ENCODE measurements around the gene ZNF445.

The ZNF445 gene

DNA sequence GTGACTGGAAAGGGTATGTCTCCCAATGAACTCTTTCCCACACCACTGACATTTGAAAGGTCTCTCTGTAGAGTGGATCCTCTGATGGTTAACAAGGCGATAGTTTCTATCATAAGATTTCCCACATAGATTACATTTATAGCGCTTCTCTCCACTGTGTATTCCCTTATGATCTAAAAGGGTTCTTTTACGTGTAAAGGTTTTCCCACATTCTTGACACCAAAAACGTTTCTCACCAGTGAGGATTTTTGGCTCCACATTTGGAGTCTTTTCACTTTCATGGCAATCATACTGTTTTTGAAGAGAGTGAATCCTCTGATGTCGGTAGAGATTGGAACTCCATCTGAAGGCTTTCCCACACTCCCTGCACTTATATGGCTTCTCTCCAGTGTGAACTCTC, 30.5 kb downstream of the ZNF445 start:
- Histone ChIP-seq H3K9me3 (ENCODE audit: control insufficient read depth, insufficient read depth, low read length) (no peaks in the 10 kb centered on the region), H3K4me1 (ENCODE audit: control insufficient read depth, insufficient read depth, low read length) (no peaks in the 10 kb centered on the region), H3K36me3 (ENCODE audit: control insufficient read depth, insufficient read depth, low read length) (peaks cover 45% of the 10 kb centered on the region), H3K9ac (ENCODE audit: low read depth, low read length) (no peak overlapping the region), H3K4me3 (ENCODE audit: low read depth, low read length) (no peak overlapping the region), H3K27me3 (ENCODE audit: control insufficient read depth, insufficient read depth, low read length) (no peaks in the 10 kb centered on the region)

GRCh38 chr3:44445786-44446185, 31.7 kb downstream of the ZNF445 start:
- no peak overlapping the region for H3K4me3 ChIP-seq (ENCODE audit: low read depth, low read length)
- peaks cover 45% of the 10 kb centered on the region for H3K36me3 ChIP-seq (ENCODE audit: control insufficient read depth, insufficient read depth, low read length)
- no peaks in the 10 kb centered on the region for H3K4me1 ChIP-seq (ENCODE audit: control insufficient read depth, insufficient read depth, low read length)
- H3K9me3 ChIP-seq (ENCODE audit: control insufficient read depth, insufficient read depth, low read length), result no peaks in the 10 kb centered on the region
- no peak overlapping the region for H3K9ac ChIP-seq (ENCODE audit: low read depth, low read length)
- H3K27me3 ChIP-seq (ENCODE audit: control insufficient read depth, insufficient read depth, low read length), result no peaks in the 10 kb centered on the region

- Histone ChIP-seq H3K36me3 (ENCODE audit: control insufficient read depth, insufficient read depth, low read length) (peaks cover 39% of the 10 kb centered on the region), H3K9me3 (ENCODE audit: control insufficient read depth, insufficient read depth, low read length) (no peaks in the 10 kb centered on the region), H3K9ac (ENCODE audit: low read depth, low read length) (no peak overlapping the region), H3K4me1 (ENCODE audit: control insufficient read depth, insufficient read depth, low read length) (no peaks in the 10 kb centered on the region), H3K27me3 (ENCODE audit: control insufficient read depth, insufficient read depth, low read length) (no peaks in the 10 kb centered on the region), H3K4me3 (ENCODE audit: low read depth, low read length) (no peak overlapping the region)
Measured at GRCh38 chr3:44444896-44445691, 32.4 kb downstream of the ZNF445 start.

DNA sequence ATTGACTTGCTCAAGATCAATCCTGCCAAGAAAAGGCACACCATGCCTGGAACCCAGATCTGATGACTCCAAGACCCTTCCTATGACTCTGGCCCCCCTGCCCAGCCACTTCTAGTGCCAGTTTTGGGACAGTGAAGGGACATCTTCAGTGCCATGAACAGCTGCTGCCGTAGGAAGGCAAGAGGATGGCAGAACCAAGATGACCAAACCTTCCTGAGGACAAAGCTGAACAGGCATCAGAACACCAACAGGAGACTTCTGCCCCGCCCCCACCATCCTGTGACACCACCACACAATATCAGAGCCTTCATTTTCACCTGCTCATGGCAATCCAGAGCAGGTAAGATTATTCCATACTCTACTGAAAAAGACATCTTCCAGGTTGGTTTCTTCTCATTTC, 33.0 kb downstream of the ZNF445 start:
- H3K36me3 ChIP-seq (ENCODE audit: control insufficient read depth, insufficient read depth, low read length), result peaks cover 34% of the 10 kb centered on the region
- no peaks in the 10 kb centered on the region for H3K4me1 ChIP-seq (ENCODE audit: control insufficient read depth, insufficient read depth, low read length)
- H3K9ac ChIP-seq (ENCODE audit: low read depth, low read length), result no peak overlapping the region
- no peaks in the 10 kb centered on the region for H3K9me3 ChIP-seq (ENCODE audit: control insufficient read depth, insufficient read depth, low read length)
- no peaks in the 10 kb centered on the region for H3K27me3 ChIP-seq (ENCODE audit: control insufficient read depth, insufficient read depth, low read length)
- no peak overlapping the region for H3K4me3 ChIP-seq (ENCODE audit: low read depth, low read length)

DNA sequence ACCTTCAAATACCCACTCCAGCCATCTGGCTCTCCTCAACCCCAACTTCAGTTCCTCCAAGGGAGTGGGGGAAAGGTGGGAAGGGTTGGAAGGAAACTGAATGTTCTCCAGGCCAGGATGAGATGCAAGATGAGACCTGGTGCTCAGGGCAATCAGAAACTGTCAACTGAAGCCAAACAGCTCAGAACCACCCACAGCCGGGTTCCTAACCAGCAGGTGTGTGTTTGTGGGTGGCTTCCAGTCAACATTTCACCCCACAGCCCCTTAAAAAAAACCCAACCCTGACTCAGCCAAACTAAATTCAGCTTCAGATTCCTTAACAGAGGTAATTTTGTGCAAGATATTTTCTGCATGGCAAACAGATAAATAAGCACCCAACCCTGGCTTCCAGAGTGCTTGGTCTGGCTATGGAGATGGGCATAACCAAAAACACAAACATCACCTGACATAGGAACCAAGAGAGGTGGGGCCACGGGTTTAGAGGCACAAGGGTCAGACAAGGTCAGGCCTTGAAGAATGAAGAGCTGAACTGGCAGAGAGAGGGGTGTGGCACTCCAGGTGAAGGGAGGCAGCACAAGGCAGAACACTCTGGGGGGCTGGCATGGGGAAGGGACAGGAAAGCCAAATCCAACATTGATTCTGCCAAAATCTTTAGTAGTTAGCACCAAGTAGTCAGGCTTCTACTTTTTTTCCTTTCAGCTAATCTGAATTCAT, 34.7 kb downstream of the ZNF445 start:
- no peaks in the 10 kb centered on the region for H3K4me1 ChIP-seq (ENCODE audit: control insufficient read depth, insufficient read depth, low read length)
- H3K36me3 ChIP-seq (ENCODE audit: control insufficient read depth, insufficient read depth, low read length), result peaks cover 17% of the 10 kb centered on the region
- no peaks in the 10 kb centered on the region for H3K9me3 ChIP-seq (ENCODE audit: control insufficient read depth, insufficient read depth, low read length)
- H3K4me3 ChIP-seq (ENCODE audit: low read depth, low read length), result no peak overlapping the region
- H3K9ac ChIP-seq (ENCODE audit: low read depth, low read length), result no peak overlapping the region
- no peaks in the 10 kb centered on the region for H3K27me3 ChIP-seq (ENCODE audit: control insufficient read depth, insufficient read depth, low read length)

DNA sequence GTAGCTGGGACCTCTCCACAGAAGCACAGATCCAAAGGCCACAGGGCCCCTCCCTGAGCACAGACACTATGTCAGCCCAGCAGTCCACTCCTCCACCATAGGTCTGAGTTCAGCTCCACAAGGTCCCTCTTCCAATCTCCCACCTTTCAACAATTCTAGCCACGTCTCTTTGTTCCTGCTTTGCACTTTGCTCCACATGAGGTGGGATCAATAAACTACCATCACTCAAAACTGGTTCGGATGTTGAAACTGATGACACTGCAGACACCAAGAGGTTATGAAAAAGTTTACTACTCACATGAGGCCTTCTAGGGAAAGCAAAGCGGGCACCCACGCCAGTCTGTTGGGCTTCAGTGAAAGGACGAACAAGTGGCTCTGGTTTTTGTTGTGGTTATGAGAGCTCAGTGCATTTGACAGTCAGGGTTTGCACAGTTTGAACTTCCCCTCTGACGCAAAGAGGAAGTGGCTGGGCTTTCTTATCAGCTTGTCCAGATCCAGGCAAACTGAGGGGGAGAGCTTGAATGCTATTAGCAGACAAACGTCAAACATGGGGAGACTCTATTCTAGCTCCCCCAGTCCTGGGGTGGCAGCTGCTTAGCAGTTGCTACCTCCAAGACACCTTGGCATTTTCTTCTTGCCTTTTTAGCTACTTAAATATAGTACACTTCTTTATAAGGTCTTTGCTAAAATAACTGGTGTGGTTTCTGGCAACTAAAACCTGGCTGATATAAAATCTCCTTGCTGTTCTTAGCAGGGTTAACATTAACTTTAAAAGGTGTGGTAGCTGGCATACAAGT, 37.8 kb downstream of the ZNF445 start:
- no peak overlapping the region for H3K4me3 ChIP-seq (ENCODE audit: low read depth, low read length)
- no peaks in the 10 kb centered on the region for H3K4me1 ChIP-seq (ENCODE audit: control insufficient read depth, insufficient read depth, low read length)
- H3K9ac ChIP-seq (ENCODE audit: low read depth, low read length), result no peak overlapping the region

DNA sequence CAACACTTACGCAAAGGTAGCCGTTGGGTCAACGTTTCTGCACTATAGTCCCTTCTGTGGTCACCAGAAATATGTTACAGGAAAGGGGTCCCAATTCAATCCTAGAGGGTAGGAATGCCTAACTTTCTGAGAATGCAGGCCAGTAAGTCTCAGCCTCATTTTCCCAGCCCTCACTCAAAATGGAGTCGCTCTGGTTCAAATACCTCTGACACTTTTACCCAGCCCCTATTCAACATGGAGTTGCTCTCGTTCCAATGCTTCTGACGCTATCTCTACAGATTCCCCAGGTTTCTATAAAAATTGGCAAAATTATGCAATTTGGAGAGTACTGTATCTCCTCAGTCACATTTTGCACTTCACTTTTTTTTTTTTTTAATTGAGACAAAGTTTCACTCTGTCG, 39.7 kb downstream of the ZNF445 start:
- Histone ChIP-seq H3K27me3 (ENCODE audit: control insufficient read depth, insufficient read depth, low read length) (no peaks in the 10 kb centered on the region), H3K4me1 (ENCODE audit: control insufficient read depth, insufficient read depth, low read length) (no peaks in the 10 kb centered on the region), H3K4me3 (ENCODE audit: low read depth, low read length) (no peak overlapping the region), H3K9ac (ENCODE audit: low read depth, low read length) (no peak overlapping the region), H3K9me3 (ENCODE audit: control insufficient read depth, insufficient read depth, low read length) (no peaks in the 10 kb centered on the region), H3K36me3 (ENCODE audit: control insufficient read depth, insufficient read depth, low read length) (no peaks in the 10 kb centered on the region)

More for the DNA sequence above, 37.8 kb downstream of the ZNF445 start:
- Histone ChIP-seq H3K27me3 (ENCODE audit: control insufficient read depth, insufficient read depth, low read length) (no peaks in the 10 kb centered on the region), H3K9me3 (ENCODE audit: control insufficient read depth, insufficient read depth, low read length) (no peaks in the 10 kb centered on the region), H3K36me3 (ENCODE audit: control insufficient read depth, insufficient read depth, low read length) (no peaks in the 10 kb centered on the region)

- Histone ChIP-seq H3K36me3 (ENCODE audit: control insufficient read depth, insufficient read depth, low read length) (no peaks in the 10 kb centered on the region), H3K27me3 (ENCODE audit: control insufficient read depth, insufficient read depth, low read length) (no peaks in the 10 kb centered on the region), H3K9ac (ENCODE audit: low read depth, low read length) (no peak overlapping the region), H3K4me3 (ENCODE audit: low read depth, low read length) (no peak overlapping the region), H3K4me1 (ENCODE audit: control insufficient read depth, insufficient read depth, low read length) (no peaks in the 10 kb centered on the region), H3K9me3 (ENCODE audit: control insufficient read depth, insufficient read depth, low read length) (no peaks in the 10 kb centered on the region)
Measured at GRCh38 chr3:44436181-44436580, 41.3 kb downstream of the ZNF445 start.

- Histone ChIP-seq H3K9me3 (ENCODE audit: control insufficient read depth, insufficient read depth, low read length) (no peaks in the 10 kb centered on the region), H3K36me3 (ENCODE audit: control insufficient read depth, insufficient read depth, low read length) (no peaks in the 10 kb centered on the region), H3K27me3 (ENCODE audit: control insufficient read depth, insufficient read depth, low read length) (no peaks in the 10 kb centered on the region), H3K4me1 (ENCODE audit: control insufficient read depth, insufficient read depth, low read length) (no peaks in the 10 kb centered on the region), H3K9ac (ENCODE audit: low read depth, low read length) (no peak overlapping the region), H3K4me3 (ENCODE audit: low read depth, low read length) (no peak overlapping the region)
Measured at GRCh38 chr3:44434834-44435510, 42.5 kb downstream of the ZNF445 start.

DNA sequence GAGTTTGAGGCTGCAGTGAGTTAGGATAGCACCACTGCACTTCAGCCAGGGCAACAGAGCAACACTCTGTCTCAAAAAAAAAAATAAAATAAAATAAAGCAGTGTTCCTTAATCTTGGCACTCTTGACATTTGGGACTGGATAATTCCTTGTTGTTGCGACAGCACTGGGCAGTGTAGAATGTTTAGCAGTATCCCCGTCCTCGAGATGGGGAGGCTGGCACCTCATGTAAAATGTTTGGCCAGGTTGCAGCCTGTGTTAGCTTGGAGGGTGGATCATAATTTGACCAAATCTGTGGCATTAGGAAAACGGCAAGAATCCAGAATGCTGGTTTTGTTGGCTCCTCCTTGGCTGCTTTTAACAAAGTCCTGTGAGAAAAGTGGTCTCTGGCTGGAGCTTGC, 47.0 kb downstream of the ZNF445 start:
- Histone ChIP-seq H3K27me3 (ENCODE audit: control insufficient read depth, insufficient read depth, low read length) (no peaks in the 10 kb centered on the region), H3K4me3 (ENCODE audit: low read depth, low read length) (no peak overlapping the region), H3K9me3 (ENCODE audit: control insufficient read depth, insufficient read depth, low read length) (no peaks in the 10 kb centered on the region), H3K36me3 (ENCODE audit: control insufficient read depth, insufficient read depth, low read length) (no peaks in the 10 kb centered on the region), H3K4me1 (ENCODE audit: control insufficient read depth, insufficient read depth, low read length) (no peaks in the 10 kb centered on the region), H3K9ac (ENCODE audit: low read depth, low read length) (no peak overlapping the region)

DNA sequence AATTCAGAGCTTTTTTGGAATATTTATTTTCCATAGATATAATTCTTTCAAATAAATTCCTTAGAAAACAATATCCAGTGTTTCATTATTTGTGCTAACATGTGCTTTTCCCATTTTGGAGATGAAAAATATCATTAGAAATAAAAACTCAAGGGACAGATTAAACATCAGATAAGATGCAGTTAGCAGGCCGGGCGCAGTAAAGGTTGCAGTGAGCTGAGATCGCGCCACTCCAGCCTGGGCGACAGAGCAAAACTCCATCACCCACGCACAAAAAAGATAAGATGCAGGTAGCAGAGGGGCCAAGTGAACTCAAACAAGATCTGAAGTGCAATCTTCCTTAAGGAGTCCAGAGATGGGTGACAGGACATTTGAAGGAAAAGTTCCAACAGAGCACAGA, 48.0 kb downstream of the ZNF445 start:
- no peaks in the 10 kb centered on the region for H3K9me3 ChIP-seq (ENCODE audit: control insufficient read depth, insufficient read depth, low read length)
- no peaks in the 10 kb centered on the region for H3K36me3 ChIP-seq (ENCODE audit: control insufficient read depth, insufficient read depth, low read length)
- no peak overlapping the region for H3K9ac ChIP-seq (ENCODE audit: low read depth, low read length)
- H3K4me3 ChIP-seq (ENCODE audit: low read depth, low read length), result no peak overlapping the region
- H3K27me3 ChIP-seq (ENCODE audit: control insufficient read depth, insufficient read depth, low read length), result no peaks in the 10 kb centered on the region
- H3K4me1 ChIP-seq (ENCODE audit: control insufficient read depth, insufficient read depth, low read length), result no peaks in the 10 kb centered on the region
